ENCODE measurements around the gene NINJ2. TPM values are rescaled to one million over a fixed set of nuclear protein-coding genes. Genes with fewer than 3 reads are reported as not detected.
A peak's percentile ranks its signal among the peaks of the same experiment; 100 is the strongest.

The NINJ2 gene
- polyA plus RNA-seq, 3 donors: 32.9 to 92.7 (median 73.7) TPM

- Histone ChIP-seq H3K4me3 (replicated peaks in 1 of 3; ENCODE audit: low read depth in 2 of 3, low read length in 3 of 3) (peak overlapping the region in 1 of 3 experiments; percentile 70), H3K4me1 (ENCODE audit: control insufficient read depth in 1 of 2, insufficient read depth in 2 of 2, low read length in 2 of 2) (peaks cover 96 to 97% of the 10 kb centered on the region in 2 donors), H3K9me3 (replicated peaks in 1 of 2; ENCODE audit: control insufficient read depth in 1 of 2, insufficient read depth in 1 of 2, low read length in 2 of 2) (no peaks in the 10 kb centered on the region), H2AFZ (ENCODE audit: insufficient read depth, low read depth, low read length, poor library complexity, severe bottlenecking) (no peak overlapping the region), H3K36me3 (replicated peaks in 1 of 2; ENCODE audit: control insufficient read depth in 1 of 2, insufficient read depth in 2 of 2, low read length in 2 of 2) (no peaks in the 10 kb centered on the region), H3K79me2 (ENCODE audit: insufficient read depth, low read length) (peaks cover 14% of the 10 kb centered on the region), H4K20me1 (ENCODE audit: insufficient read depth, low read length) (no peaks in the 10 kb centered on the region), H3K9ac (ENCODE audit: insufficient read depth, low read length, poor library complexity, severe bottlenecking) (no peak overlapping the region), H3K27ac (ENCODE audit: low read depth in 1 of 2, low read length in 2 of 2) (peak overlapping the region; percentile 91 to 96), H3K4me2 (replicated peaks; ENCODE audit: extremely low read depth, low read length, poor library complexity, severe bottlenecking) (no peak overlapping the region), H3K27me3 (ENCODE audit: control insufficient read depth in 2 of 2, insufficient read depth in 2 of 2, low read length in 2 of 2) (no peaks in the 10 kb centered on the region)
- peaks cover 0 to 4% of the 10 kb centered on the region in 2 donors for H3K36me3 Mint-ChIP-seq
- H3K27ac Mint-ChIP-seq: peak overlapping the region; percentile 97 to 99 (median 99)
- H3K4me1 Mint-ChIP-seq: peaks cover 92% of the 10 kb centered on the region
- peaks cover 0 to 5% (median 1%) of the 10 kb centered on the region in 3 donors for H3K27me3 Mint-ChIP-seq (ENCODE audit: low read depth in 3 of 3)
- H3K4me3 Mint-ChIP-seq: peak overlapping the region in 1 of 2 donors; percentile 17
- no peak for TF ChIP-seq CTCF (IDR thresholded peaks at IDR 0.05)
- no CpG with 5 or more reads among the region's 3 CpGs for WGBS (ENCODE audit: insufficient coverage)
- peaks cover 0 to 2% (median 0%) of the 10 kb centered on the region in 7 donors for H3K9me3 Mint-ChIP-seq
- intact Hi-C loops (cut with micrococcal nuclease): loop anchor here in 1 of 2 donors (2.0 kb wide), 1 partner anchor 31 kb away; no protein-coding TSS in a partner anchor
- DNase-seq: peak in 1 of 3 donors; percentile 44
These were observed 51.5 kb downstream of the NINJ2 start for GRCh38 chr12:611721-612120.

- Histone ChIP-seq H3K9ac (ENCODE audit: insufficient read depth, low read length, poor library complexity, severe bottlenecking) (no peak overlapping the region), H3K79me2 (ENCODE audit: insufficient read depth, low read length) (peaks cover 7% of the 10 kb centered on the region), H3K27me3 (ENCODE audit: control insufficient read depth in 2 of 2, insufficient read depth in 2 of 2, low read length in 2 of 2) (no peaks in the 10 kb centered on the region), H3K4me3 (replicated peaks in 1 of 3; ENCODE audit: low read depth in 2 of 3, low read length in 3 of 3) (no peak overlapping the region), H3K4me2 (replicated peaks; ENCODE audit: extremely low read depth, low read length, poor library complexity, severe bottlenecking) (no peak overlapping the region), H3K36me3 (replicated peaks in 1 of 2; ENCODE audit: control insufficient read depth in 1 of 2, insufficient read depth in 2 of 2, low read length in 2 of 2) (no peaks in the 10 kb centered on the region), H3K4me1 (ENCODE audit: control insufficient read depth in 1 of 2, insufficient read depth in 2 of 2, low read length in 2 of 2) (peaks cover 78 to 85% of the 10 kb centered on the region in 2 donors), H2AFZ (ENCODE audit: insufficient read depth, low read depth, low read length, poor library complexity, severe bottlenecking) (no peak overlapping the region), H3K9me3 (replicated peaks in 1 of 2; ENCODE audit: control insufficient read depth in 1 of 2, insufficient read depth in 1 of 2, low read length in 2 of 2) (no peaks in the 10 kb centered on the region), H4K20me1 (ENCODE audit: insufficient read depth, low read length) (no peaks in the 10 kb centered on the region), H3K27ac (ENCODE audit: low read depth in 1 of 2, low read length in 2 of 2) (peak overlapping the region; percentile 91 to 96)
- H3K36me3 Mint-ChIP-seq: peaks cover 2 to 8% of the 10 kb centered on the region in 2 donors
- H3K9me3 Mint-ChIP-seq: peaks cover 0 to 2% (median 0%) of the 10 kb centered on the region in 7 donors
- H3K27me3 Mint-ChIP-seq (ENCODE audit: low read depth in 3 of 3): peaks cover 0 to 5% (median 0%) of the 10 kb centered on the region in 3 donors
- intact Hi-C loops (cut with micrococcal nuclease): loop anchor here in 1 of 2 donors (5.0 kb wide), 1 partner anchor 33 kb away; no protein-coding TSS in a partner anchor
- peak overlapping the region in 4 of 7 donors; percentile 74 to 99 (median 98) for H3K27ac Mint-ChIP-seq
- peaks cover 82% of the 10 kb centered on the region for H3K4me1 Mint-ChIP-seq
- DNase-seq: no peak
- whole genome bisulfite sequencing (ENCODE audit: insufficient coverage): 97% methylated on average over 45 of the region's 58 CpGs
- TF ChIP-seq CTCF (IDR thresholded peaks at IDR 0.05): no peak
- no peak overlapping the region for H3K4me3 Mint-ChIP-seq
These were observed 54.3 kb downstream of the NINJ2 start for GRCh38 chr12:608921-609320.
